Thoracic aorta (tissue), 2 donors: ENCODE data around the gene MYO10. TPM values are rescaled to one million over a fixed set of nuclear protein-coding genes. Genes with fewer than 3 reads are reported as not detected.

ENCODE experiments used
- ATAC-seq: fragments of 150-250 bp; one replicate; pipeline ENCODE4 v1.8.0; 2017; ENCODE audit warnings: low read depth; ENCODE audit not compliant: insufficient number of reproducible peaks, low FRiP score
- DNase-seq: peaks from one replicate; pipeline ENCODE4 v3.0.0-alpha.2; 2020; ENCODE audit warnings: low spot score
- H3K27ac ChIP-seq, 2 donors: fragments of 200-600 bp; sonication (generic); 1 replicate in 1 of 2; 2 replicates in 1 of 2; pipeline ENCODE4 v1.5.1; 2016; ENCODE audit warnings: mild to moderate bottlenecking in 2 of 2, moderate library complexity in 2 of 2
- H3K27me3 ChIP-seq: fragments of 200-600 bp; sonication (generic); replicated peaks from 2 replicates; pipeline ENCODE4 v1.6.0; 2016; ENCODE audit warnings: mild to moderate bottlenecking; ENCODE audit not compliant: insufficient read depth
- H3K36me3 ChIP-seq: fragments of 200-600 bp; sonication (generic); one replicate; pipeline ENCODE4 v1.5.1; 2016
- H3K4me1 ChIP-seq, 2 donors: fragments of 200-600 bp; sonication (generic); 1 replicate in 1 of 2; 2 replicates in 1 of 2; pipeline versions ENCODE4 v1.5.1 to v1.6.0; 2016; ENCODE audit warnings: low read depth in 2 of 2, mild to moderate bottlenecking in 1 of 2; ENCODE audit not compliant: control insufficient read depth in 1 of 2
- H3K4me3 ChIP-seq: fragments of 200-600 bp; sonication (generic); 2 replicates; pipeline ENCODE4 v1.5.1; 2016; ENCODE audit warnings: mild to moderate bottlenecking
- H3K9me3 ChIP-seq: fragments of 200-600 bp; sonication (generic); 2 replicates; pipeline ENCODE4 v1.5.1; 2016
- total RNA-seq, 2 donors: library from RNA; depleted of rRNA; stranded (reverse); fragments of >200 nt; gene quantifications; one replicate each; pipeline versions ENCODE4 v1.1.0 to v1.2.3, GENCODE V29; 2016
- TF ChIP-seq, protein P1 (sequence below): fragments of 200-600 bp; sonication (generic); IDR thresholded peaks from one replicate; pipeline ENCODE4 v1.5.1; 2019; ENCODE audit warnings: antibody characterized with exemption

Gene MYO10
- total RNA-seq, 2 donors from 2014 or later: 11.4 to 41.7 TPM

DNA sequence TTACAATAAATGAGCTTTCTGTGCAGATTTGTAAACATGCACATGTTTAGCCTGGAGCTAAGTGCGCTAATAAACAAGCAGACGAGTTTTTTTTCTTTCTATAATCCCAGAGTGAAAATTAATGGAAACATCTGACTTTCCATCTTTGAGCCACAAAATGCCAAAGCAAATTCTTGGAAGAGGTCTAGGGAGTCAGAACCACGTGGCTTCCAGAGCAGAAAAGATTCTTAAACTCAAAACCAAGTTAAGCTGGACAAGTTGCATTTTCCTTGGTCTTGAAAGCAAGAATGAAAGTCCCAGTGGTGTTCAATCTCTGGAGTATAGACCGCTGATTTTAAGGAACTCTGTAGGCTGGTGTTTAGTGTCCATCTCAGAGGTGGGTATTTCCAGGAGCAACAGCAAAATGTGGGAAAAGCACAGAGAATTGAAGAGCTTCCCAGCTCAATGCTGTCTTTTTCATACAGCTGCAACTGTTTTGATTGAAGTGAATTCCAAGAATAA, 71.4 kb downstream of the MYO10 start:
- Histone ChIP-seq H3K27ac (no peak overlapping the region), H3K4me3 (no peak overlapping the region), H3K9me3 (no peaks in the 10 kb centered on the region), H3K36me3 (no peaks in the 10 kb centered on the region), H3K27me3 (no peaks in the 10 kb centered on the region), H3K4me1 (peaks cover 0 to 18% of the 10 kb centered on the region in 2 donors)
- TF ChIP-seq, protein P1, sequence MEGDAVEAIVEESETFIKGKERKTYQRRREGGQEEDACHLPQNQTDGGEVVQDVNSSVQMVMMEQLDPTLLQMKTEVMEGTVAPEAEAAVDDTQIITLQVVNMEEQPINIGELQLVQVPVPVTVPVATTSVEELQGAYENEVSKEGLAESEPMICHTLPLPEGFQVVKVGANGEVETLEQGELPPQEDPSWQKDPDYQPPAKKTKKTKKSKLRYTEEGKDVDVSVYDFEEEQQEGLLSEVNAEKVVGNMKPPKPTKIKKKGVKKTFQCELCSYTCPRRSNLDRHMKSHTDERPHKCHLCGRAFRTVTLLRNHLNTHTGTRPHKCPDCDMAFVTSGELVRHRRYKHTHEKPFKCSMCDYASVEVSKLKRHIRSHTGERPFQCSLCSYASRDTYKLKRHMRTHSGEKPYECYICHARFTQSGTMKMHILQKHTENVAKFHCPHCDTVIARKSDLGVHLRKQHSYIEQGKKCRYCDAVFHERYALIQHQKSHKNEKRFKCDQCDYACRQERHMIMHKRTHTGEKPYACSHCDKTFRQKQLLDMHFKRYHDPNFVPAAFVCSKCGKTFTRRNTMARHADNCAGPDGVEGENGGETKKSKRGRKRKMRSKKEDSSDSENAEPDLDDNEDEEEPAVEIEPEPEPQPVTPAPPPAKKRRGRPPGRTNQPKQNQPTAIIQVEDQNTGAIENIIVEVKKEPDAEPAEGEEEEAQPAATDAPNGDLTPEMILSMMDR: no peak
- DNase-seq: no peak
- ATAC-seq: no peak

DNA sequence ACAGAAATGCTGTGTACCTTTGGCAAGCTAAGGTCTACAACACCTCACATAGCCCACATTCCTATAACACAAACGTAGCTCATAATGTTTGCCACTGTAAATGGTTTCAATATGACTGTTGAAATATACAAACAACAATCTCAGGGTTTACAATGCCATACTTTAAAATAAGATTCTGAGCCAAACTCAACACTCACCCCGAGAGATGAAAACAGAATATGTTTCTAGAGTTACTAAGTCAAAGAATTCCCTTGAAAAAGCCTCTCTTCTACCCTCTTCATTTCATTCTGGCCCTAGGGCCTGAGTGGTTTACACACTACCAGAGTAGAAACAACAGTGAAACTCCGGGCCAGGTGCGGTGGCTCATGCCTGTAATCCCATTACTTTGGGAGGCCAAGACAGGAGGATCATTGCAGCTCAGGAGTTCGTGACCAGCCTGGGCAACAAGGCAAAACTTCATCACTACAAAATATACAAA, 72.6 kb downstream of the MYO10 start:
- H3K36me3 ChIP-seq: no peaks in the 10 kb centered on the region
- DNase-seq (no peak), ATAC-seq (no peak)
- peaks cover 0 to 18% of the 10 kb centered on the region in 2 donors for H3K4me1 ChIP-seq
- H3K27me3 ChIP-seq: no peaks in the 10 kb centered on the region
- H3K4me3 ChIP-seq: no peak overlapping the region
- no peak overlapping the region for H3K27ac ChIP-seq
- TF ChIP-seq, protein P1: no peak
- peaks cover 4% of the 10 kb centered on the region for H3K9me3 ChIP-seq

DNA sequence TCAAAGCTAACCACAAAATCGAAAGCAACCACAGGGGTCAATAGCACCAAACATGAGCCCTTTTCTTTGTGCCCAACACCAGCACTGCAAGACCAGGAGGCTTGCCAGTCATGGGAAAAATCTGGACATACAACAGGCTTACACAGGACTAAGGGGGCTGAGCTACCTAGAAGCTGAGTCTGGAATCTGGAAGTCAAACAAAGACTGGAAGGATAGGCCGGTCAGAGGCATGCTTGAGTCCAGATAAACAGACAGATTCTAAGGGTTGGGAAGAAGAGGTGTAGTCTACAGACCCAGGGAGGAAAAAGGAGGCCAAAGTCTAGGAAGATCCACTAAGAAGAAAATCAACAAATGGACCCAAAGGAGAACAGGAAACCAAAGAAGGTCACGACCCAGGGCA, 73.3 kb downstream of the MYO10 start:
- H3K27ac ChIP-seq: no peak overlapping the region
- no peak for ATAC-seq
- H3K36me3 ChIP-seq: no peaks in the 10 kb centered on the region
- peaks cover 0 to 18% of the 10 kb centered on the region in 2 donors for H3K4me1 ChIP-seq
- H3K9me3 ChIP-seq: peaks cover 4% of the 10 kb centered on the region
- DNase-seq: no peak
- no peak overlapping the region for H3K4me3 ChIP-seq
- H3K27me3 ChIP-seq: no peaks in the 10 kb centered on the region
- TF ChIP-seq, protein P1: no peak

DNA sequence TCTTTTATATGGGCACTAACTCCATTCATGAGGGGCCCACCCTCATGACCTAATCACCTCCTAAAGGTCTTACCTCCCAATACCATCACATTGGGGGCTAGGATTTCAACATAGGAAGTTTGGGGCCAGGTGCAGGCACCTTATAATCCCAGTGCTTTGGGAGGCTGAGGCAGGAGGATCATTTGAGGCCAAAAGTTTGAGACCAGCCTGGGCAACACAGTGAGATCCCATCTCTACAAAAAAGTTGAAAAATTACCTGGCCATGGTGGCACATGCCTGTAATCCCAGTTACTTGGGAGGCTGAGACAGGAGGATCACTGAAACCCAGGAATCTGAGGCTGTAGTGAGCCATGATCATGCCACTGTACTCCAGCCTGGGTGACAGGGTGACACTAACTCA, 76.7 kb downstream of the MYO10 start:
- ATAC-seq: no peak
- TF ChIP-seq, protein P1: no peak
- Histone ChIP-seq H3K4me3 (no peak overlapping the region), H3K27ac (no peak overlapping the region), H3K27me3 (no peaks in the 10 kb centered on the region), H3K9me3 (peaks cover 4% of the 10 kb centered on the region), H3K36me3 (no peaks in the 10 kb centered on the region), H3K4me1 (peaks cover 0 to under 1% of the 10 kb centered on the region in 2 donors)
- no peak for DNase-seq

DNA sequence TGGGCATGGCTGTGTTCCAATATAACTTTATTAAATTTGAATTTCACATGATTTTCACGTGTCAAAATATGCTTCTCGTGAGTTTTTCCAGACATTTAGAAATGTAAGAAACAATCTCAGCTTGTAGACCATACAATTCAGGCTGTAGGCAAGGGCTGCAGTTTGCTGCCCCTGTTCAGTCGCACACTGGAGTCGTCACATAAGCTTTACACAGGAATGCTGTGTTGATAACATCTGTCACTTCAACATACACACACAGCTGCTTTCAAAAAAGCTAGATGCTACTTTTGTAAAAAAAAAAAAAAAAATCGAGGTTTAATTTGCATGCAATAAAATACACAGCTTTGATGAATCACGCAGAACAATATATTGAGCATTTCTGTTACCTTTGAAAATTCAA, 77.9 kb downstream of the MYO10 start:
- ATAC-seq (no peak), DNase-seq (no peak)
- Histone ChIP-seq H3K27ac (no peak overlapping the region), H3K4me1 (no peaks in the 10 kb centered on the region), H3K9me3 (peaks cover 4% of the 10 kb centered on the region), H3K36me3 (no peaks in the 10 kb centered on the region), H3K4me3 (no peak overlapping the region), H3K27me3 (no peaks in the 10 kb centered on the region)
- TF ChIP-seq, protein P1: no peak
